Central memory CD8-positive, alpha-beta T cell (primary cell): Measurements from ENCODE around the gene KRT5.
"Not testable (repeated sequence)": the region's sequence is repeated elsewhere in the genome, so short reads cannot be mapped to it uniquely, and the experiment has no call there.

Experiments
- ATAC-seq: fragments of 150-1000 bp; cut with Tn5 transposase; replicated peaks from 2 replicates; pipeline ENCODE4 v1.10.0; 2022; ENCODE audit warnings: mild to moderate bottlenecking, moderate FRiP score, moderate number of reproducible peaks; ENCODE audit not compliant: poor library complexity, severe bottlenecking; ENCODE audit errors: extremely low read depth
- DNase-seq, 2 donors: peaks; one replicate each; pipeline ENCODE4 v3.0.0; 2021; ENCODE audit warnings: low spot score in 2 of 2
- H3K27ac Mint-ChIP-seq: one replicate; pipeline ENCODE4 v1.8.0; 2022; ENCODE audit warnings: low read depth, mild to moderate bottlenecking, moderate library complexity, mixed read lengths
- H3K27me3 Mint-ChIP-seq: one replicate; pipeline ENCODE4 v1.8.0; 2022; ENCODE audit warnings: mixed read lengths
- H3K36me3 Mint-ChIP-seq: one replicate; pipeline ENCODE4 v1.8.0; 2022; ENCODE audit warnings: mild to moderate bottlenecking, moderate library complexity, mixed read lengths; ENCODE audit not compliant: insufficient read depth
- H3K4me1 Mint-ChIP-seq: one replicate; pipeline ENCODE4 v1.8.0; 2022; ENCODE audit warnings: mixed read lengths
- H3K4me3 Mint-ChIP-seq: one replicate; pipeline ENCODE4 v1.8.0; 2022; ENCODE audit warnings: mild to moderate bottlenecking, moderate library complexity, mixed read lengths
- H3K9me3 Mint-ChIP-seq: one replicate; pipeline ENCODE4 v1.8.0; 2022; ENCODE audit warnings: mixed read lengths

The KRT5 gene

GRCh38 chr12:52513736-52514135, 6.5 kb downstream of the KRT5 start:
- peaks cover 2% of the 10 kb centered on the region for H3K36me3 Mint-ChIP-seq
- H3K9me3 Mint-ChIP-seq = no peaks in the 10 kb centered on the region
- H3K27ac Mint-ChIP-seq = no peak overlapping the region
- ATAC-seq = no peak
- H3K27me3 Mint-ChIP-seq = peaks cover 12% of the 10 kb centered on the region
- no peaks in the 10 kb centered on the region for H3K4me1 Mint-ChIP-seq
- H3K4me3 Mint-ChIP-seq = no peak overlapping the region
- DNase-seq = no peak

- peaks cover 43% of the 10 kb centered on the region for H3K27me3 Mint-ChIP-seq
- H3K27ac Mint-ChIP-seq = no peak overlapping the region
- no peaks in the 10 kb centered on the region for H3K9me3 Mint-ChIP-seq
- DNase-seq (no peak), ATAC-seq (no peak)
- peaks cover 4% of the 10 kb centered on the region for H3K36me3 Mint-ChIP-seq
- no peak overlapping the region for H3K4me3 Mint-ChIP-seq
- H3K4me1 Mint-ChIP-seq = peaks cover 18% of the 10 kb centered on the region
Measured at GRCh38 chr12:52508211-52508610, 12.0 kb downstream of the KRT5 start.

GRCh38 chr12:52506858-52507715, 13.1 kb downstream of the KRT5 start:
- H3K4me3 Mint-ChIP-seq = no peak overlapping the region
- ATAC-seq = peak; percentile 56

GRCh38 chr12:52502877-52503276, 17.3 kb downstream of the KRT5 start:
- Mint-ChIP-seq H3K27ac (no peak overlapping the region), H3K4me3 (no peak overlapping the region), H3K36me3 (peaks cover 3% of the 10 kb centered on the region), H3K27me3 (peaks cover 38% of the 10 kb centered on the region), H3K4me1 (peaks cover 14% of the 10 kb centered on the region), H3K9me3 (no peaks in the 10 kb centered on the region)
- DNase-seq (no peak), ATAC-seq (no peak)

More at GRCh38 chr12:52506858-52507715, 13.1 kb downstream of the KRT5 start:
- H3K36me3 Mint-ChIP-seq = peaks cover 4% of the 10 kb centered on the region
- no peak overlapping the region for H3K27ac Mint-ChIP-seq
- DNase-seq = no peak
- H3K27me3 Mint-ChIP-seq = peaks cover 43% of the 10 kb centered on the region
- no peaks in the 10 kb centered on the region for H3K9me3 Mint-ChIP-seq
- peaks cover 18% of the 10 kb centered on the region for H3K4me1 Mint-ChIP-seq

- Mint-ChIP-seq H3K27me3 (peaks cover 31% of the 10 kb centered on the region), H3K4me3 (no peak overlapping the region), H3K36me3 (peaks cover 2% of the 10 kb centered on the region), H3K27ac (no peak overlapping the region), H3K9me3 (no peaks in the 10 kb centered on the region), H3K4me1 (peaks cover under 1% of the 10 kb centered on the region)
- ATAC-seq (no peak), DNase-seq (no peak)
Measured at GRCh38 chr12:52501490-52501889, 18.7 kb downstream of the KRT5 start.

GRCh38 chr12:52500574-52500973, 19.6 kb downstream of the KRT5 start:
- not testable (repeated sequence) for H3K4me3 Mint-ChIP-seq, ATAC-seq, DNase-seq, H3K36me3 Mint-ChIP-seq, H3K9me3 Mint-ChIP-seq, H3K27ac Mint-ChIP-seq, H3K4me1 Mint-ChIP-seq
- peaks cover 29% of the 10 kb centered on the region for H3K27me3 Mint-ChIP-seq

GRCh38 chr12:52499806-52500560, 20.2 kb downstream of the KRT5 start:
- H3K36me3 Mint-ChIP-seq = peaks cover 2% of the 10 kb centered on the region
- DNase-seq = no peak

GRCh38 chr12:52498946-52499345, 21.2 kb downstream of the KRT5 start:
- Mint-ChIP-seq H3K4me1 (peaks cover 11% of the 10 kb centered on the region), H3K9me3 (no peaks in the 10 kb centered on the region), H3K4me3 (no peak overlapping the region), H3K27me3 (peaks cover 27% of the 10 kb centered on the region), H3K27ac (no peak overlapping the region), H3K36me3 (peaks cover 2% of the 10 kb centered on the region)
- no peak for DNase-seq
- ATAC-seq = no peak

More at GRCh38 chr12:52499806-52500560, 20.2 kb downstream of the KRT5 start:
- Mint-ChIP-seq H3K4me1 (peaks cover 11% of the 10 kb centered on the region), H3K27me3 (peaks cover 23% of the 10 kb centered on the region), H3K4me3 (no peak overlapping the region), H3K27ac (no peak overlapping the region), H3K9me3 (no peaks in the 10 kb centered on the region)
- ATAC-seq = no peak

- H3K36me3 Mint-ChIP-seq = peaks cover 2% of the 10 kb centered on the region
- H3K9me3 Mint-ChIP-seq = no peaks in the 10 kb centered on the region
- H3K27ac Mint-ChIP-seq = no peak overlapping the region
- peaks cover 11% of the 10 kb centered on the region for H3K4me1 Mint-ChIP-seq
- no peak overlapping the region for H3K4me3 Mint-ChIP-seq
- H3K27me3 Mint-ChIP-seq = peaks cover 37% of the 10 kb centered on the region
- ATAC-seq (no peak), DNase-seq (no peak)
Measured at GRCh38 chr12:52497975-52498374, 22.2 kb downstream of the KRT5 start.

GRCh38 chr12:52496590-52497071, 23.6 kb downstream of the KRT5 start:
- no peak overlapping the region for H3K4me3 Mint-ChIP-seq
- peaks cover 11% of the 10 kb centered on the region for H3K4me1 Mint-ChIP-seq
- no peaks in the 10 kb centered on the region for H3K9me3 Mint-ChIP-seq
- peaks cover 49% of the 10 kb centered on the region for H3K27me3 Mint-ChIP-seq
- ATAC-seq (no peak), DNase-seq (no peak)
- H3K36me3 Mint-ChIP-seq = peaks cover 2% of the 10 kb centered on the region
- H3K27ac Mint-ChIP-seq = no peak overlapping the region

- Mint-ChIP-seq H3K27me3 (peaks cover 55% of the 10 kb centered on the region), H3K4me3 (no peak overlapping the region), H3K27ac (no peak overlapping the region), H3K4me1 (peaks cover 11% of the 10 kb centered on the region), H3K9me3 (no peaks in the 10 kb centered on the region), H3K36me3 (peaks cover 2% of the 10 kb centered on the region)
- ATAC-seq (no peak), DNase-seq (no peak)
Measured at GRCh38 chr12:52496054-52496453, 24.1 kb downstream of the KRT5 start.

- Mint-ChIP-seq H3K27ac (no peak overlapping the region), H3K9me3 (no peaks in the 10 kb centered on the region), H3K27me3 (peaks cover 61% of the 10 kb centered on the region), H3K36me3 (peaks cover 2% of the 10 kb centered on the region), H3K4me1 (peaks cover 11% of the 10 kb centered on the region), H3K4me3 (no peak overlapping the region)
- ATAC-seq = no peak
- DNase-seq = no peak
Measured at GRCh38 chr12:52495389-52495788, 24.8 kb downstream of the KRT5 start.
